OCI-LY1 (cell line): ENCODE measurements around the gene NPY4R.
"Not testable (repeated sequence)": the region's sequence is repeated elsewhere in the genome, so short reads cannot be mapped to it uniquely, and the experiment has no call there.

Source experiments
- H2AFZ ChIP-seq: fragments of 200-600 bp; sonication (generic), shearing (Covaris generic); 2 replicates; pipeline ENCODE4 v1.6.0; 2014; ENCODE audit warnings: antibody characterized with exemption, mild to moderate bottlenecking, low read length
- H3F3A ChIP-seq: fragments of 200-600 bp; sonication (generic), shearing (Covaris generic); 2 replicates; pipeline ENCODE4 v1.6.0; 2014; ENCODE audit warnings: mild to moderate bottlenecking, antibody characterized with exemption, low read length, moderate library complexity; ENCODE audit not compliant: insufficient read depth
- H3K27ac ChIP-seq: fragments of 200-600 bp; sonication (generic); 2 replicates; pipeline ENCODE4 v1.5.1; 2014; ENCODE audit warnings: low read length, mixed run types, mild to moderate bottlenecking, low read depth; ENCODE audit not compliant: poor library complexity, severe bottlenecking
- H3K27me3 ChIP-seq: fragments of 200-600 bp; sonication (generic); 2 replicates; pipeline ENCODE4 v1.6.0; 2014; ENCODE audit warnings: antibody characterized with exemption, mild to moderate bottlenecking, low read length, moderate library complexity; ENCODE audit not compliant: insufficient read depth
- H3K36me3 ChIP-seq: fragments of 200-600 bp; sonication (generic); 2 replicates; pipeline ENCODE4 v1.6.1; 2014; ENCODE audit warnings: mild to moderate bottlenecking, antibody characterized with exemption, low read length, moderate library complexity, mixed read lengths; ENCODE audit not compliant: insufficient read depth
- H3K4me1 ChIP-seq: fragments of 200-600 bp; sonication (generic); 2 replicates; pipeline ENCODE4 v1.5.1; 2014; ENCODE audit warnings: mild to moderate bottlenecking, low read length, moderate library complexity; ENCODE audit not compliant: insufficient read depth, severe bottlenecking
- H3K4me2 ChIP-seq: fragments of 200-600 bp; sonication (generic), shearing (Covaris generic); 2 replicates; pipeline ENCODE4 v1.6.1; 2014; ENCODE audit warnings: low read length
- H3K4me3 ChIP-seq: fragments of 200-600 bp; sonication (generic); 2 replicates; pipeline ENCODE4 v1.5.1; 2014; ENCODE audit warnings: low read length, low read depth, mild to moderate bottlenecking, mixed read lengths; ENCODE audit not compliant: poor library complexity, severe bottlenecking
- H3K79me2 ChIP-seq: fragments of 200-600 bp; shearing (Covaris generic); 2 replicates; pipeline ENCODE4 v1.6.1; 2016; ENCODE audit warnings: mixed run types, low read length, mixed read lengths; ENCODE audit not compliant: insufficient read depth
- H3K9ac ChIP-seq: fragments of 200-600 bp; sonication (generic), shearing (Covaris generic); 2 replicates; pipeline ENCODE4 v1.6.1; 2014; ENCODE audit warnings: mild to moderate bottlenecking, low read length, mixed read lengths
- H3K9me2 ChIP-seq: fragments of 200-600 bp; sonication (generic), shearing (Covaris generic); 2 replicates; pipeline ENCODE4 v1.6.1; 2014; ENCODE audit warnings: low read depth, mild to moderate bottlenecking, low read length, mixed read lengths
- H3K9me3 ChIP-seq: fragments of 200-600 bp; shearing (Covaris generic); 2 replicates; pipeline ENCODE4 v1.6.1; 2014; ENCODE audit warnings: low read length, mixed read lengths
- H4K20me1 ChIP-seq: fragments of 200-600 bp; sonication (generic), shearing (Covaris generic); 2 replicates; pipeline ENCODE4 v1.6.0; 2016; ENCODE audit warnings: mild to moderate bottlenecking, low read length; ENCODE audit not compliant: insufficient read depth
- EZH2 ChIP-seq: fragments of 200-600 bp; sonication (generic), shearing (Covaris generic); IDR thresholded peaks from 2 replicates; pipeline ENCODE4 v1.8.0; 2017; ENCODE audit warnings: borderline replicate concordance, mixed run types, mild to moderate bottlenecking, antibody characterized with exemption, low read length, moderate library complexity, mixed read lengths
- TF ChIP-seq, protein P1 (sequence below): fragments of 200-600 bp; sonication (generic), shearing (Covaris generic); IDR thresholded peaks from 2 replicates; pipeline ENCODE4 v1.5.1; 2017; ENCODE audit warnings: mild to moderate bottlenecking, antibody characterized with exemption, low read length, moderate library complexity, mixed read lengths

NPY4R gene, protein sequence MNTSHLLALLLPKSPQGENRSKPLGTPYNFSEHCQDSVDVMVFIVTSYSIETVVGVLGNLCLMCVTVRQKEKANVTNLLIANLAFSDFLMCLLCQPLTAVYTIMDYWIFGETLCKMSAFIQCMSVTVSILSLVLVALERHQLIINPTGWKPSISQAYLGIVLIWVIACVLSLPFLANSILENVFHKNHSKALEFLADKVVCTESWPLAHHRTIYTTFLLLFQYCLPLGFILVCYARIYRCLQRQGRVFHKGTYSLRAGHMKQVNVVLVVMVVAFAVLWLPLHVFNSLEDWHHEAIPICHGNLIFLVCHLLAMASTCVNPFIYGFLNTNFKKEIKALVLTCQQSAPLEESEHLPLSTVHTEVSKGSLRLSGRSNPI

DNA sequence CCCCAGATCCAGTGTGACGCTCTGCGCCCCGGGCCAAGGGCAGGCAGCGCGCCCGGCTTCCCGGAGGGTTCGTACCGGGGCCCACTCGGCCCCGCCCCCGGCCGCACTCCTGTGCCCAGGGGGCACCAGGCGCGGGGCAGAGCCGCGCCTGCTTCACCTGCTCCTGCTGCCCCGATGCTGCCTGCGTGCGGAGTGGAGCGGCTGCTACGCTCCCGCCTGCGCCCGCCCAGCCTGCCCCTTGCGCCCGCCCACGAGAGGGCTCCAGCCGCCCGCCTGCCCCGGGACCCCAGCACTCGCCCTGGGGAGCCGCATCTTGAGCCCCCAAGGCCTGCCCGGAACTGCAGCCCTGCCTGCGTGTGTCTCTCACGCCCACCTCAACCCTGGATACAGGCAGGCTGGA lies at the start of gene NPY4R:
NPY4R (minus strand) TSS at position 194 of the 400 bp plus-strand sequence. CDS start 3,323 bp downstream, outside the sequence.
- H3K4me2 ChIP-seq, H3K79me2 ChIP-seq, H3K4me3 ChIP-seq, H3K36me3 ChIP-seq, H3K27me3 ChIP-seq, H4K20me1 ChIP-seq, H3K9me3 ChIP-seq, H3K9me2 ChIP-seq, H3K4me1 ChIP-seq, H2AFZ ChIP-seq, H3K9ac ChIP-seq, H3K27ac ChIP-seq, H3F3A ChIP-seq: not testable (repeated sequence)

DNA sequence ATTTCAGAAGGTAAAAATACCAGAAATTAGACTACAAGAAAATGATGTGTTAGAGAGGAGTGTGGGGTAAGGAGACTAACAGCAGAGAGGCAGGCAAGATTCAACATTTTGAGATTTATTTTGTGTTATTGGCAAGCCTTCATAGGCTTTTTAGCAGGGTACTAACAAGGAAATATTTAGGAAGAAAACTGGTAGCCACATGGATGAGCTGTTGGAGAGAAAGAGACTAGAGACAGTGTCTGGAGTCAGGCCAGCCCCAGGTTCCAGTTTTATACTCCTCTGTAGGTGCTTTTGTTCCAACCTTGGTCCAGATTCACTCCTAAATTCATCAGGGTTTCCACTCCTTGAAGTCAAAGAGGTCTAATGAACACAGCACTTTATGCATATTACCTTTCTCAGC lies 49.6 kb upstream of the NPY4R start:
- Histone ChIP-seq H3K9me2 (no peaks in the 10 kb centered on the region), H2AFZ (no peak overlapping the region), H3F3A (no peaks in the 10 kb centered on the region), H3K4me2 (no peak overlapping the region), H3K27me3 (no peaks in the 10 kb centered on the region), H3K9ac (no peak overlapping the region), H3K4me1 (no peaks in the 10 kb centered on the region), H3K9me3 (no peaks in the 10 kb centered on the region), H3K27ac (no peak overlapping the region), H3K4me3 (no peak overlapping the region), H3K79me2 (no peaks in the 10 kb centered on the region), H3K36me3 (no peaks in the 10 kb centered on the region), H4K20me1 (no peaks in the 10 kb centered on the region)
- TF ChIP-seq EZH2 = no peak
- TF ChIP-seq, protein P1, sequence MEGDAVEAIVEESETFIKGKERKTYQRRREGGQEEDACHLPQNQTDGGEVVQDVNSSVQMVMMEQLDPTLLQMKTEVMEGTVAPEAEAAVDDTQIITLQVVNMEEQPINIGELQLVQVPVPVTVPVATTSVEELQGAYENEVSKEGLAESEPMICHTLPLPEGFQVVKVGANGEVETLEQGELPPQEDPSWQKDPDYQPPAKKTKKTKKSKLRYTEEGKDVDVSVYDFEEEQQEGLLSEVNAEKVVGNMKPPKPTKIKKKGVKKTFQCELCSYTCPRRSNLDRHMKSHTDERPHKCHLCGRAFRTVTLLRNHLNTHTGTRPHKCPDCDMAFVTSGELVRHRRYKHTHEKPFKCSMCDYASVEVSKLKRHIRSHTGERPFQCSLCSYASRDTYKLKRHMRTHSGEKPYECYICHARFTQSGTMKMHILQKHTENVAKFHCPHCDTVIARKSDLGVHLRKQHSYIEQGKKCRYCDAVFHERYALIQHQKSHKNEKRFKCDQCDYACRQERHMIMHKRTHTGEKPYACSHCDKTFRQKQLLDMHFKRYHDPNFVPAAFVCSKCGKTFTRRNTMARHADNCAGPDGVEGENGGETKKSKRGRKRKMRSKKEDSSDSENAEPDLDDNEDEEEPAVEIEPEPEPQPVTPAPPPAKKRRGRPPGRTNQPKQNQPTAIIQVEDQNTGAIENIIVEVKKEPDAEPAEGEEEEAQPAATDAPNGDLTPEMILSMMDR = no peak

DNA sequence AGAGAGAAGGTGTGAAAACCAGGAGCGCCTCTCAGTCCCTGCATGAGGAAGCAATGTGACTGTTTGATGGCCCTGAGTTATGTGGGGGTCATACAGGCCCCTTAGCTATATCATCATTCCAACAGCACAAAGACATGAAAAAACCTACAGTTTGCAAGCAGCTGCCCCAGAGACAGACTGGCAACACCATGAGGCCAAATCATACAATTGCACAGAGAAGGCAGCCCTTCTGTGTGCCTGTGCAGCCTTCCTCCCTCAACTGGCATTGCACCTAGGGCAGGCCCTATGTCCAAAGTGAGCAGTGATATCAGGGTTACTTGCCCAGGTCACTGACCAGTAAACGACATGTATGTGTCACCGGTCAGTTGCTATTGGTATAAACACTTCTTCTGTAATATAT lies 49.1 kb upstream of the NPY4R start:
- Histone ChIP-seq H3K27me3 (no peaks in the 10 kb centered on the region), H3K9me2 (no peaks in the 10 kb centered on the region), H3K9me3 (no peaks in the 10 kb centered on the region), H3K4me1 (no peaks in the 10 kb centered on the region), H3K27ac (no peak overlapping the region), H3K4me2 (no peak overlapping the region), H4K20me1 (no peaks in the 10 kb centered on the region), H3K36me3 (no peaks in the 10 kb centered on the region), H2AFZ (no peak overlapping the region), H3K4me3 (no peak overlapping the region), H3F3A (no peaks in the 10 kb centered on the region), H3K79me2 (no peaks in the 10 kb centered on the region), H3K9ac (no peak overlapping the region)
- no peak for TF ChIP-seq EZH2
- TF ChIP-seq, protein P1 = no peak

DNA sequence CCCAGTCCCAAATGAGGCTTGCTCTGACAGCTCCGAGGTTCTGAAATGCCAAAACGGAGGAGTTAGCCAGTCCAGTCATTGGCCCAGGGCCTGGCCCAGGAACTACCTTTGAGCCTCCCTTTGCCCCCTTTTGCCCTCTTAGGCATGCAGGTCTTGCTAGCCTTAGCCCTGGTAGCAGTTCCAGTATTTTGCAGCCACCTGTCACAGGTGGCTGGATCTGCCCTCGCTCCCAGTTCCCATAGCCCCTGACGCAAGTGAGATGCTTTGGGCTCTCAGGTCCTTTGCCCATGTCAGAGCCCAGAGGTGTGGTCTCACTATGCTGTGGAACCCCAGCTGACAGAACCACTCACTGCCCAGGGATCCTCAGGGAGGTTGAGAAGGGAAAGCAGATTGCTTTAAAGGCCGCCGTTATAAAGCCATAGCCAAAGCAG lies 48.7 kb upstream of the NPY4R start:
- Histone ChIP-seq H3F3A (no peaks in the 10 kb centered on the region), H2AFZ (no peak overlapping the region), H4K20me1 (no peaks in the 10 kb centered on the region), H3K36me3 (no peaks in the 10 kb centered on the region), H3K4me3 (no peak overlapping the region), H3K4me2 (no peak overlapping the region), H3K27ac (no peak overlapping the region), H3K79me2 (no peaks in the 10 kb centered on the region), H3K9me2 (no peaks in the 10 kb centered on the region), H3K27me3 (no peaks in the 10 kb centered on the region), H3K9me3 (no peaks in the 10 kb centered on the region), H3K9ac (no peak overlapping the region), H3K4me1 (no peaks in the 10 kb centered on the region)
- TF ChIP-seq, protein P1 = no peak
- no peak for TF ChIP-seq EZH2

DNA sequence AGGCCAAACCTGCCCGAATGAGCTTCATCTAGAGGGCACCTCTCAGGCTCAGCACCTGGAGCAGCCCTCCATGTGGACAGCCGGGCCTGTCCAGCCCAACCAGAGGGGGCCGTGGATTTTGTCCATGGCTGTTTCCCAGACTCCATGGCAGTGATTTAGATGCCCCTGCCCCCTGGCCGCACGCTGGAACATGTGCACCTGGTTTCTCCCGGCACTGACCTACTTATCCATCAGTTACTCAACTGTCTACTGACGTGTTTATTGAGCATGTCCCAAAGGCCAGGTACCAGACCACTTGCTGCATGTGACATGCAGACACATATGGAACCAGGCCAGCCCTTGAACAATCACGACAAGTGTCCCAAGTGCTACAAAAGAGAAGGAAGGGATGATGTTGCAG lies 47.6 kb upstream of the NPY4R start:
- H2AFZ ChIP-seq, H3K9me2 ChIP-seq, H3K4me3 ChIP-seq, H3K9me3 ChIP-seq, H4K20me1 ChIP-seq, H3K4me2 ChIP-seq, H3K9ac ChIP-seq, H3K27ac ChIP-seq, H3F3A ChIP-seq, H3K36me3 ChIP-seq, H3K4me1 ChIP-seq, H3K79me2 ChIP-seq, H3K27me3 ChIP-seq: not testable (repeated sequence)
